Erythroblast (primary cell): ENCODE measurements around the gene TUBA8.

ENCODE experiments used
- GATA1 ChIP-seq: IDR thresholded peaks from 2 replicates; pipeline ENCODE4 v1.6.1; 2011; ENCODE audit warnings: low read depth, mild to moderate bottlenecking, control low read depth, low read length, moderate library complexity
- POLR2A ChIP-seq: IDR thresholded peaks from 2 replicates; pipeline ENCODE4 v1.6.1; 2011; ENCODE audit warnings: mild to moderate bottlenecking, low read length

DNA sequence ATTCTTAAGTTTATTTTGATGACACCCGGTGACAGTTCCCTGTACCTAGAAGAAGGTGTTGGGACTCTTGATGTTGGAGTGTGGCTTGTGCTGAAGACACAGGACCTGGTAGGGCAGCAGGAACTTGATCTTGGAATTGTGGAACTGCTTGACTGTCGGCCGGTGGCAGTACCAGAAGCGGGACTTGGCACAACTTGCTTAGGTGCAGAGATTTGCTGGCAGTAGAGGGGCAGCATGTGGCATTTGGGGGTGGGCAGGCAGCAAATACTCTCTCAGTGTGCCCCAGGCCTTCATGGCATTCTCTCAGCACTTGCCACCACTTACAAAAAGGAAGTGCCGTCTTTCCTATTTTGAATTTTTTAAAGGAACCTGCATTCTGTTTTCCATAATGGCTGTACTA lies 29.2 kb upstream of the TUBA8 start:
- TF ChIP-seq POLR2A (no peak), GATA1 (no peak)
